Mucosa of descending colon (tissue), 3 donors: Measurements from ENCODE around the gene LYPLAL1. TPM values are rescaled to one million over a fixed set of nuclear protein-coding genes. Genes with fewer than 3 reads are reported as not detected.

Experiments
- ATAC-seq: fragments of 200-7000 bp; cut with Tn5 transposase; one replicate; pipeline ENCODE4 v1.9.1; 2020; ENCODE audit warnings: mild to moderate bottlenecking, moderate library complexity
- DNase-seq, 3 donors: peaks; one replicate each; pipeline ENCODE4 v3.0.0-alpha.2; 2020
- H3K36me3 ChIP-seq: fragments of 200-600 bp; one replicate; pipeline ENCODE4 v1.8.0; 2021; ENCODE audit warnings: low read depth, mild to moderate bottlenecking
- H3K4me1 ChIP-seq: fragments of 200-600 bp; one replicate; pipeline ENCODE4 v1.8.0; 2021; ENCODE audit warnings: low read depth, mild to moderate bottlenecking
- H3K4me3 ChIP-seq: fragments of 200-600 bp; one replicate; pipeline ENCODE4 v1.8.0; 2021; ENCODE audit warnings: mild to moderate bottlenecking
- H3K9me3 ChIP-seq: fragments of 200-600 bp; one replicate; pipeline ENCODE4 v1.8.0; 2021; ENCODE audit warnings: mild to moderate bottlenecking
- intact Hi-C, 2 donors: fragments of 100-400 bp; cut with DNase I in 1 of 2; cut with micrococcal nuclease in 1 of 2; formaldehyde crosslinking; loops; one replicate each; pipeline versions ENCODE4 v1.11.0 to v1.11.1; 2022; cut with DNase I, micrococcal nuclease
- total RNA-seq, 3 donors: library from RNA; stranded (reverse); fragmentation: NEBNext Ultra II Directional in 2 of 3; extraction: Animal tissue kit (Norgen Biotek cat#: 25700) in 2 of 3; gene quantifications; one replicate each; pipeline versions ENCODE4 v1.2.1 to v1.2.4, GENCODE V29; 2021 to 2023
- TF ChIP-seq, protein P1 (sequence below): fragments of 200-600 bp; IDR thresholded peaks from one replicate; pipeline ENCODE4 v1.8.0; 2022; ENCODE audit warnings: antibody characterized with exemption, mild to moderate bottlenecking
- donor health status: DM: no; HTN: no; CAD: no; lungs with moderate emphysema.
- donor health status: DM: no; HTN: no; CAD: no.
- donor health status: DM: no; HTN: yes; CAD: no.

Gene LYPLAL1
- total RNA-seq, 3 donors from 2014 or later: 14.3 to 34.2 (median 21.9) TPM

DNA sequence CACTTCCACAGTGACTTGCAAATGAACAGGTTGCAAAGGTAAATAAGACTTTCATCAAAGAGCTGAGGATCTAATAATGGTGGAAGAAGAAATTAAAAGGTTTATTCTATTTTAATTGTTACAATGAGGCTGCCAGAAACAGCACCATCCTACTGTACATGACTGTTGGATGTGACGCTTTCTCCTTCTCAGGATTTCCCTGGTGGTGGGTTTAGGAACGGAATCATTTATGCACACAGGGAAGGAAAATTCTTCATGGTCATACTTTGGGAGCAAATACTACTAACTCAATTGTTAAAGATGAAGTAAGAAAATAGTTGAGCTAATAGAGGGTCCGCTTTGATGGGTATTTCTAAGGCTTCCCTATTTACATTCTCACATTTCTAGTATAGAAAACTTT, 22.2 kb upstream of the LYPLAL1 start:
- ATAC-seq (no peak), DNase-seq (no peak)
- Histone ChIP-seq H3K9me3 (no peaks in the 10 kb centered on the region), H3K36me3 (no peaks in the 10 kb centered on the region), H3K4me3 (no peak overlapping the region), H3K4me1 (no peaks in the 10 kb centered on the region)
- intact Hi-C loops: no loop called here
- TF ChIP-seq, protein P1, sequence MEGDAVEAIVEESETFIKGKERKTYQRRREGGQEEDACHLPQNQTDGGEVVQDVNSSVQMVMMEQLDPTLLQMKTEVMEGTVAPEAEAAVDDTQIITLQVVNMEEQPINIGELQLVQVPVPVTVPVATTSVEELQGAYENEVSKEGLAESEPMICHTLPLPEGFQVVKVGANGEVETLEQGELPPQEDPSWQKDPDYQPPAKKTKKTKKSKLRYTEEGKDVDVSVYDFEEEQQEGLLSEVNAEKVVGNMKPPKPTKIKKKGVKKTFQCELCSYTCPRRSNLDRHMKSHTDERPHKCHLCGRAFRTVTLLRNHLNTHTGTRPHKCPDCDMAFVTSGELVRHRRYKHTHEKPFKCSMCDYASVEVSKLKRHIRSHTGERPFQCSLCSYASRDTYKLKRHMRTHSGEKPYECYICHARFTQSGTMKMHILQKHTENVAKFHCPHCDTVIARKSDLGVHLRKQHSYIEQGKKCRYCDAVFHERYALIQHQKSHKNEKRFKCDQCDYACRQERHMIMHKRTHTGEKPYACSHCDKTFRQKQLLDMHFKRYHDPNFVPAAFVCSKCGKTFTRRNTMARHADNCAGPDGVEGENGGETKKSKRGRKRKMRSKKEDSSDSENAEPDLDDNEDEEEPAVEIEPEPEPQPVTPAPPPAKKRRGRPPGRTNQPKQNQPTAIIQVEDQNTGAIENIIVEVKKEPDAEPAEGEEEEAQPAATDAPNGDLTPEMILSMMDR: no peak

DNA sequence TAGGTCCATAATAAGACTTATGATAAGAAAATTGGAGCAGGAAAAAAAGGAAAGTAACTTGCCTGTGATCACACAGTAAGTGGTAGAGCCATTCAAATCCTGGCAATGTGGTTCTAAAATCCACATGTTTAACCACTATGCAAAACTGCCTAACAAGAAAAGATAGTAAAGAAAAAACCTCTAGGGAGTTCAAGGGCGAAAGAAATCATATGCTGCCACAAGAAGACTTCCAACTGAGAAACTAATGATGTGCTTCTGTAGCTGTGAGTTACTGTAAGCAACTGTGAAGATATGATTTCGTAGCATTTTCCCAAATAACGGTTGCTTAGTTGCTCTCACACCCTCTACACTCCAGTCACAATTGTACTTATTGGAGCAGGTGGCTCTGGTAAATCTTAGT, 20.9 kb upstream of the LYPLAL1 start:
- ATAC-seq: no peak
- no peak for DNase-seq
- no peaks in the 10 kb centered on the region for H3K9me3 ChIP-seq
- TF ChIP-seq, protein P1: no peak
- intact Hi-C loops: no loop called here
- H3K4me3 ChIP-seq: no peak overlapping the region
- H3K4me1 ChIP-seq: no peaks in the 10 kb centered on the region
- no peaks in the 10 kb centered on the region for H3K36me3 ChIP-seq

DNA sequence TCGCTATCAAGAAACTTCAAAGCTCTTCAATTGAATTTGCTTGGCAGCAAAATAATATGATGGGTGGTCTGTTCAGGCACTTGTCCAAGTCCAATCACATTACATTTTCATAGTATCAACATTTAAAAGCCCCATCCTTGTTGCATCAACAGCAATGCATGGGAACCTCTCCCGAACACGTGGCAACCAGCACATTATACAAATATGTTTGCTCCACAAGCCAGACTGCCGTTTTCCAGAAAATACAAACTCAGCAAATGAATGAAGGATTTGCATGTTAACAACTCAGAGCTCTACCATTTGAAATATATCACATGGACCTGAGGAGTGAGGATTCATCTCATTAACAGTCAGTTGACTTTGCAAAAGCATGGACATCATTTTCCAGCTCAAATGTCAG, 20.0 kb upstream of the LYPLAL1 start:
- DNase-seq (no peak), ATAC-seq (no peak)
- Histone ChIP-seq H3K4me1 (no peaks in the 10 kb centered on the region), H3K9me3 (no peaks in the 10 kb centered on the region), H3K36me3 (no peaks in the 10 kb centered on the region), H3K4me3 (no peak overlapping the region)
- intact Hi-C loops: no loop called here
- TF ChIP-seq, protein P1: no peak

DNA sequence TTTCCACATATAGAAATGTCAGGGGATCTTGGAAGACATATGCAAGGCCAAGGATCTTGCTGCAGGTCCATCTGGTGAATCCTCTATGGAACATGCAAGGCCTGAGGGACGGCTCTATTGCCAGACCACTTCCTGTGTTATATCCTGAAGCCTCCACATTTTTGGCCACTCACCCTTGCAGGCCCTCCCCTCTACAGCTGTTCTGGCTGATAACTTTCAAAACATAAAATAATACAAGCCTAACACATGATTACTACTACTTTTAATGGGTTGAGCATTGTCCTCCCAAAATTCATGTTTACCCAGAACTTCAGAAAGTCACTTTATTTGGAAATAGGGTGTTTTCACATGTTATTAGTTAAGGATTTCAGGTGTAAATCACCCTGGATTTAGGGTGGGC, 18.5 kb upstream of the LYPLAL1 start:
- Histone ChIP-seq H3K4me1 (no peaks in the 10 kb centered on the region), H3K9me3 (no peaks in the 10 kb centered on the region), H3K36me3 (no peaks in the 10 kb centered on the region), H3K4me3 (no peak overlapping the region)
- TF ChIP-seq, protein P1: no peak
- ATAC-seq (no peak), DNase-seq (no peak)
- intact Hi-C loops: no loop called here

DNA sequence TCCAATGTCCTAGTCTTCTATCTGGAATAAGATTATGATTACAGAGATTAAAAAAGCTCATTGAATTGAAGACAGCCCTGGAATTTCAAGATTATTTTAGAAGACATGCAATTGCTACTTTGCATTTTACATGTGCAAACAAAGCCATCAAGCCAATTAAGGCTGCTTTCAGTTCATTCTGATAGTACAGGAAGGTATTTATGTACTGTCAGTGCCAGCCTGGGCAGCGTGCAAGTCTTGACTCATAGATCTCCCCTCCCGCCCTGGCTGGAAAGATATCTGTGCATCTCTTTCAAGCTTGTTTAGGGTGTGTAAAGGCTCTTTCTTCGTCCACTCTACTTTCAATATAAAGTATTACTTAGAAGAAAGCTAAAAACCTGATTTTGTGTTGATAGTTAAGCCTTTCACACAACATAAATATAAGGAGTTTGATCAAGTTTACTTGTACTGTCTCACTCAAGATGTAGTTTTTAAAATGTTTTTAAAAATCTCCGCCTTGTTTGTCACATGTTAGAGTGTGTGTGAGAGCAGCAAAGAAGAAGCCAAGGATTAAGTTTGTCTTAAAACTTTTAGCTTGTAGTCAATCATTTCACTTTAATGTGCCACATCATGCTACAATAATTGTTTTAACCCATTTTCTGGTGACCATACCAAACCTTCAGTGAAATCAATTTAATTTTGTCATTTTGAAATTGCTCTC, 13.6 kb upstream of the LYPLAL1 start:
- Histone ChIP-seq H3K9me3 (no peaks in the 10 kb centered on the region), H3K4me3 (no peak overlapping the region), H3K4me1 (no peaks in the 10 kb centered on the region), H3K36me3 (no peaks in the 10 kb centered on the region)
- TF ChIP-seq, protein P1: no peak
- ATAC-seq (no peak), DNase-seq (no peak)
- intact Hi-C loops: no loop called here

DNA sequence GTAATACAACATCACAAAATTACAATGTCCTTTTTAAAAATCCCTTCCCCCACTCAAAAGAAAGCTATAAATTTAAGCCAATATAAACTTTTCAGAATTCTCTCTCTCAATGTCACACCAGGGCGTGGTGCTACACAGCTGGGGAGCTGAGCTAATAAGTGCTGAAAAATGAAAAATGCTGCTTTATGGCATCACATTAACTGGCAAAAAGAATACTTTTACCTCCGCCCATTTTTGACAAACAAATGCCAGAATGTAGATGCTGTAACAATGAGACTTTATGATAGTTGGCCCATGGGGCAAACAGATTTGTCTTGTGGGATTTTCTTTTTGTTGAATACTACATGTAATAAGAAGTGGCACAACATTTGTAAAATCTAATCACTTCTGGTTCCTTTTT, 12.7 kb upstream of the LYPLAL1 start:
- H3K4me1 ChIP-seq: no peaks in the 10 kb centered on the region
- ATAC-seq: no peak
- no peak for DNase-seq
- H3K4me3 ChIP-seq: no peak overlapping the region
- H3K9me3 ChIP-seq: no peaks in the 10 kb centered on the region
- H3K36me3 ChIP-seq: no peaks in the 10 kb centered on the region
- TF ChIP-seq, protein P1: no peak
- intact Hi-C loops: no loop called here
